Hepatocyte (in vitro differentiated cells): ENCODE results near the gene SYPL2. TPM values are rescaled to one million over a fixed set of nuclear protein-coding genes. Genes with fewer than 3 reads are reported as not detected.

Source experiments
- DNase-seq: peaks from one replicate; pipeline ENCODE4 v3.0.0-alpha.2; 2016; ENCODE audit warnings: low spot score
- H2AFZ ChIP-seq: fragments of 200-600 bp; sonication (generic); 2 replicates; pipeline ENCODE4 v1.6.0; 2016; ENCODE audit warnings: antibody characterized with exemption, mild to moderate bottlenecking
- H3K27ac ChIP-seq: fragments of 200-600 bp; sonication (generic); 2 replicates; pipeline ENCODE4 v1.5.1; 2016; ENCODE audit warnings: mild to moderate bottlenecking
- H3K27me3 ChIP-seq: fragments of 200-600 bp; sonication (generic); 2 replicates; pipeline ENCODE4 v1.6.1; 2016
- H3K36me3 ChIP-seq: fragments of 200-600 bp; sonication (generic); replicated peaks from 2 replicates; pipeline ENCODE4 v1.5.1; 2016; ENCODE audit warnings: low read depth; ENCODE audit not compliant: insufficient read depth
- H3K4me1 ChIP-seq: fragments of 200-600 bp; sonication (generic); 2 replicates; pipeline ENCODE4 v1.5.1; 2016; ENCODE audit warnings: mild to moderate bottlenecking, moderate library complexity; ENCODE audit not compliant: insufficient read depth
- H3K4me2 ChIP-seq: fragments of 200-600 bp; sonication (generic); 2 replicates; pipeline ENCODE4 v1.6.0; 2016
- H3K4me3 ChIP-seq: fragments of 200-600 bp; sonication (generic); 2 replicates; pipeline ENCODE4 v1.5.1; 2016; ENCODE audit warnings: mild to moderate bottlenecking
- H3K79me2 ChIP-seq: fragments of 200-600 bp; sonication (generic); 2 replicates; pipeline ENCODE4 v1.6.0; 2017; ENCODE audit warnings: mild to moderate bottlenecking
- H3K9me2 ChIP-seq: fragments of 200-600 bp; sonication (generic); replicated peaks from 2 replicates; pipeline ENCODE4 v1.6.0; 2017; ENCODE audit warnings: mild to moderate bottlenecking; ENCODE audit not compliant: insufficient read depth
- H3K9me3 ChIP-seq: fragments of 200-600 bp; sonication (generic); 2 replicates; pipeline ENCODE4 v1.5.1; 2016; ENCODE audit warnings: low read depth, mild to moderate bottlenecking
- H4K20me1 ChIP-seq: fragments of 200-600 bp; sonication (generic); 2 replicates; pipeline ENCODE4 v1.6.0; 2016; ENCODE audit warnings: mild to moderate bottlenecking; ENCODE audit not compliant: insufficient read depth, poor library complexity, severe bottlenecking
- EZH2 ChIP-seq: fragments of 200-600 bp; sonication (generic); IDR thresholded peaks from 2 replicates; pipeline ENCODE4 v1.6.1; 2016; ENCODE audit warnings: antibody characterized with exemption, mild to moderate bottlenecking, borderline replicate concordance
- EZH2phosphoT487 ChIP-seq: fragments of 200-600 bp; sonication (generic); IDR thresholded peaks from one replicate; pipeline ENCODE4 v1.6.1; 2018; ENCODE audit warnings: antibody characterized with exemption, mild to moderate bottlenecking, low read depth, moderate library complexity; ENCODE audit not compliant: unreplicated experiment, severe bottlenecking
- WGBS: methylation state at CpG from one replicate; pipeline ENCODE4 v1.1.6; 2016; ENCODE audit warnings: low lambda C conversion rate; ENCODE audit errors: missing lambda C conversion rate; 5-methylcytosine and 5-hydroxymethylcytosine counted together
- polyA plus RNA-seq: library from polyadenylated mRNA; unstranded; fragments of >200 nt; fragmentation: Nextera tagmentation; extraction: Ambion mirVana; gene quantifications from 2 replicates; pipeline ENCODE4 v1.2.1, GENCODE V29; 2016
- total RNA-seq: library from RNA; depleted of rRNA; stranded (reverse); fragments of >200 nt; gene quantifications from 2 replicates; pipeline ENCODE4 v1.2.3, GENCODE V29; 2014
- TF ChIP-seq, protein P1 (sequence below): fragments of 200-600 bp; sonication (generic); IDR thresholded peaks from 2 replicates; pipeline ENCODE4 v1.5.1; 2016; ENCODE audit warnings: antibody characterized with exemption, mild to moderate bottlenecking; ENCODE audit not compliant: poor library complexity

The SYPL2 gene
- total and polyA plus RNA-seq, 2 experiments from 2014 or later: 2.0 to 3.0 TPM

DNA sequence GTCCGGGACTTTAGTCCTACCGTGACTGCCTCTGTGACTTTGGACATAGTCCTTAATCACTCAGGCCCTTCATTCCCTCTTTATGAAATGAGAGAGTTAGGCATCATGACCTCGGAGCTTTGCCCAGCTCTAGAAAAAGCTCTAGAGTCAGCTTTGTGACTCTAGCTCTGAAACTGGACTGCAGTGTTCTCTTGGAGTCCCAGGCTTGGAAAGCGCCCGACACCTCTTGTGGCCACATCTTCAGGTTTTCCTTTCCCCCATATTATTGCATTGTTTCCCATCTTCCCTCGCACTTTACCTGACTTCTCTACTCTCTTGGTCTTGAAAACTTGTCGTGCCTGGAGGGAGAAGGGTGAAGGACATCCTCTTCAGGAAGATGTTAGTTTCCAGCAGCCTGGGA is 55.7 kb downstream of the SYPL2 start:
- H3K4me2 ChIP-seq: no peak overlapping the region
- no peaks in the 10 kb centered on the region for H3K4me1 ChIP-seq
- no peaks in the 10 kb centered on the region for H3K9me3 ChIP-seq
- no peak overlapping the region for H2AFZ ChIP-seq
- no peak for DNase-seq
- H4K20me1 ChIP-seq: no peaks in the 10 kb centered on the region
- H3K27me3 ChIP-seq: no peaks in the 10 kb centered on the region
- H3K4me3 ChIP-seq: no peak overlapping the region
- 95% methylated on average over 7 of the region's 7 CpGs for WGBS
- TF ChIP-seq EZH2phosphoT487 (no peak), EZH2 (no peak)
- TF ChIP-seq, protein P1, sequence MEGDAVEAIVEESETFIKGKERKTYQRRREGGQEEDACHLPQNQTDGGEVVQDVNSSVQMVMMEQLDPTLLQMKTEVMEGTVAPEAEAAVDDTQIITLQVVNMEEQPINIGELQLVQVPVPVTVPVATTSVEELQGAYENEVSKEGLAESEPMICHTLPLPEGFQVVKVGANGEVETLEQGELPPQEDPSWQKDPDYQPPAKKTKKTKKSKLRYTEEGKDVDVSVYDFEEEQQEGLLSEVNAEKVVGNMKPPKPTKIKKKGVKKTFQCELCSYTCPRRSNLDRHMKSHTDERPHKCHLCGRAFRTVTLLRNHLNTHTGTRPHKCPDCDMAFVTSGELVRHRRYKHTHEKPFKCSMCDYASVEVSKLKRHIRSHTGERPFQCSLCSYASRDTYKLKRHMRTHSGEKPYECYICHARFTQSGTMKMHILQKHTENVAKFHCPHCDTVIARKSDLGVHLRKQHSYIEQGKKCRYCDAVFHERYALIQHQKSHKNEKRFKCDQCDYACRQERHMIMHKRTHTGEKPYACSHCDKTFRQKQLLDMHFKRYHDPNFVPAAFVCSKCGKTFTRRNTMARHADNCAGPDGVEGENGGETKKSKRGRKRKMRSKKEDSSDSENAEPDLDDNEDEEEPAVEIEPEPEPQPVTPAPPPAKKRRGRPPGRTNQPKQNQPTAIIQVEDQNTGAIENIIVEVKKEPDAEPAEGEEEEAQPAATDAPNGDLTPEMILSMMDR: no peak
- no peaks in the 10 kb centered on the region for H3K79me2 ChIP-seq
- no peak overlapping the region for H3K27ac ChIP-seq
- no peaks in the 10 kb centered on the region for H3K36me3 ChIP-seq
- no peaks in the 10 kb centered on the region for H3K9me2 ChIP-seq

GRCh38 chr1:109523706-109524105 is 57.4 kb downstream of the SYPL2 start:
- 93% methylated on average over 2 of the region's 2 CpGs for whole genome bisulfite sequencing
- DNase-seq: no peak
- Histone ChIP-seq H3K36me3 (no peaks in the 10 kb centered on the region), H2AFZ (no peak overlapping the region), H3K4me2 (no peak overlapping the region), H3K27ac (no peak overlapping the region), H3K4me3 (no peak overlapping the region), H4K20me1 (no peaks in the 10 kb centered on the region), H3K9me3 (no peaks in the 10 kb centered on the region), H3K79me2 (no peaks in the 10 kb centered on the region), H3K4me1 (no peaks in the 10 kb centered on the region), H3K27me3 (no peaks in the 10 kb centered on the region), H3K9me2 (no peaks in the 10 kb centered on the region)
- no peak for TF ChIP-seq EZH2
- TF ChIP-seq EZH2phosphoT487: no peak
- TF ChIP-seq, protein P1: no peak

- no peak overlapping the region for H2AFZ ChIP-seq
- WGBS: 79% methylated on average over 14 of the region's 14 CpGs
- H3K4me3 ChIP-seq: no peak overlapping the region
- TF ChIP-seq EZH2phosphoT487: no peak
- no peak for TF ChIP-seq EZH2
- TF ChIP-seq, protein P1: no peak
- H3K36me3 ChIP-seq: no peaks in the 10 kb centered on the region
- no peaks in the 10 kb centered on the region for H3K4me1 ChIP-seq
- no peak for DNase-seq
- no peak overlapping the region for H3K4me2 ChIP-seq
- H3K27me3 ChIP-seq: no peaks in the 10 kb centered on the region
- no peaks in the 10 kb centered on the region for H3K79me2 ChIP-seq
- no peaks in the 10 kb centered on the region for H4K20me1 ChIP-seq
- no peak overlapping the region for H3K27ac ChIP-seq
- no peaks in the 10 kb centered on the region for H3K9me3 ChIP-seq
- no peaks in the 10 kb centered on the region for H3K9me2 ChIP-seq
These were observed 60.9 kb downstream of the SYPL2 start for GRCh38 chr1:109527098-109527811.
